Thyroid gland (tissue), 4 donors: ENCODE data around the gene UBXN4. TPM values are rescaled to one million over a fixed set of nuclear protein-coding genes. Genes with fewer than 3 reads are reported as not detected.

ENCODE experiments used
- DNase-seq, 2 donors: peaks; one replicate each; pipeline ENCODE4 v3.0.0-alpha.2; 2019
- H3K27ac ChIP-seq, 3 donors: fragments of 200-600 bp; sonication (generic); 1 replicate in 2 of 3; 2 replicates in 1 of 3; pipeline ENCODE4 v1.5.1; 2016 to 2019; ENCODE audit warnings: mild to moderate bottlenecking in 1 of 3, moderate library complexity in 1 of 3
- H3K27me3 ChIP-seq: fragments of 200-600 bp; sonication (generic); one replicate; pipeline ENCODE4 v1.5.1; 2019
- H3K36me3 ChIP-seq, 2 donors: fragments of 200-600 bp; sonication (generic); one replicate each; pipeline ENCODE4 v1.5.1; 2016 to 2019
- H3K4me1 ChIP-seq, 2 donors: fragments of 200-600 bp; sonication (generic); one replicate each; pipeline ENCODE4 v1.5.1; 2017 to 2019
- H3K4me3 ChIP-seq, 3 donors: fragments of 200-600 bp; sonication (generic); replicated peaks in 1 of 3; 1 replicate in 2 of 3; 2 replicates in 1 of 3; pipeline ENCODE4 v1.5.1; 2016; ENCODE audit warnings: mild to moderate bottlenecking in 1 of 3
- H3K9me3 ChIP-seq: fragments of 200-600 bp; sonication (generic); one replicate; pipeline ENCODE4 v1.5.1; 2017
- CTCF ChIP-seq, 6 experiments: fragments of 200-600 bp in 3 of 6; fragments of 450-650 bp in 3 of 6; sonication (generic) in 3 of 6; IDR thresholded peaks; one replicate each; pipeline ENCODE4 v1.5.1; 2016 to 2019; ENCODE audit warnings: antibody characterized with exemption in 6 of 6, mild to moderate bottlenecking in 2 of 6, inconsistent platforms in 1 of 6, moderate library complexity in 1 of 6
- POLR2A ChIP-seq, 2 donors: fragments of 450-650 bp; IDR thresholded peaks; one replicate each; pipeline ENCODE4 v1.6.1; 2017; ENCODE audit warnings: antibody characterized with exemption in 2 of 2, mild to moderate bottlenecking in 2 of 2, moderate library complexity in 1 of 2
- WGBS, 2 donors: methylation state at CpG; one replicate each; pipeline ENCODE4 v1.1.5; 2017; 5-methylcytosine and 5-hydroxymethylcytosine counted together
- intact Hi-C: fragments of 100-400 bp; cut with DNase I; formaldehyde crosslinking; loops from one replicate; pipeline ENCODE4 v1.15.1; 2023
- total RNA-seq, 4 donors: library from RNA; depleted of rRNA; stranded (reverse); fragments of >200 nt; gene quantifications; one replicate each; pipeline ENCODE4 v1.2.3, GENCODE V29; 2016

The UBXN4 gene
- total RNA-seq, 4 donors from 2014 or later: 83.6 to 134 (median 98.6) TPM

GRCh38 chr2:135815269-135815668 lies 73.6 kb downstream of the UBXN4 start:
- DNase-seq: no peak
- WGBS, 2 donors: 85 to 89% methylated on average over 3 of the region's 3 CpGs
- H3K27ac ChIP-seq: no peak overlapping the region
- H3K9me3 ChIP-seq: no peaks in the 10 kb centered on the region
- intact Hi-C loops: no loop called here
- no peaks in the 10 kb centered on the region for H3K27me3 ChIP-seq
- no peak overlapping the region for H3K4me3 ChIP-seq
- TF ChIP-seq CTCF (IDR thresholded peaks at IDR 0.05) (no peak), POLR2A (IDR thresholded peaks at IDR 0.05) (no peak)
- H3K36me3 ChIP-seq: no peaks in the 10 kb centered on the region
- no peaks in the 10 kb centered on the region for H3K4me1 ChIP-seq

GRCh38 chr2:135817466-135817865 lies 75.8 kb downstream of the UBXN4 start:
- intact Hi-C loops: no loop called here
- TF ChIP-seq POLR2A (IDR thresholded peaks at IDR 0.05): no peak
- TF ChIP-seq CTCF (IDR thresholded peaks at IDR 0.05): no peak
- no peak overlapping the region for H3K27ac ChIP-seq

GRCh38 chr2:135817951-135818350 lies 76.3 kb downstream of the UBXN4 start:
- DNase-seq: no peak
- no peaks in the 10 kb centered on the region for H3K9me3 ChIP-seq
- no peaks in the 10 kb centered on the region for H3K4me1 ChIP-seq
- H3K4me3 ChIP-seq: no peak overlapping the region
- H3K27me3 ChIP-seq: no peaks in the 10 kb centered on the region
- intact Hi-C loops: no loop called here
- no peaks in the 10 kb centered on the region for H3K36me3 ChIP-seq
- no peak overlapping the region for H3K27ac ChIP-seq
- 76 to 78% methylated on average over 4 of the region's 4 CpGs for WGBS, 2 donors
- TF ChIP-seq POLR2A (IDR thresholded peaks at IDR 0.05) (no peak), CTCF (IDR thresholded peaks at IDR 0.05) (no peak)

More at GRCh38 chr2:135817466-135817865, 75.8 kb downstream of the UBXN4 start:
- H3K4me1 ChIP-seq: no peaks in the 10 kb centered on the region
- no peak overlapping the region for H3K4me3 ChIP-seq
- no peaks in the 10 kb centered on the region for H3K9me3 ChIP-seq
- WGBS, 2 donors: 89 to 93% methylated on average over 15 to 16 of the region's 18 CpGs
- no peaks in the 10 kb centered on the region for H3K27me3 ChIP-seq
- H3K36me3 ChIP-seq: no peaks in the 10 kb centered on the region
- DNase-seq: no peak

GRCh38 chr2:135818937-135819610 lies 77.4 kb downstream of the UBXN4 start:
- no peak overlapping the region for H3K27ac ChIP-seq
- TF ChIP-seq POLR2A (IDR thresholded peaks at IDR 0.05) (no peak), CTCF (IDR thresholded peaks at IDR 0.05) (no peak)
- no peak for DNase-seq
- no peaks in the 10 kb centered on the region for H3K9me3 ChIP-seq
- H3K4me3 ChIP-seq: no peak overlapping the region
- no peaks in the 10 kb centered on the region for H3K4me1 ChIP-seq
- intact Hi-C loops: no loop called here
- H3K27me3 ChIP-seq: no peaks in the 10 kb centered on the region
- no peaks in the 10 kb centered on the region for H3K36me3 ChIP-seq
- 70 to 73% methylated on average over 8 of the region's 8 CpGs for WGBS, 2 donors

- Histone ChIP-seq H3K27ac (no peak overlapping the region), H3K27me3 (no peaks in the 10 kb centered on the region), H3K4me3 (no peak overlapping the region), H3K36me3 (no peaks in the 10 kb centered on the region), H3K4me1 (no peaks in the 10 kb centered on the region), H3K9me3 (no peaks in the 10 kb centered on the region)
- intact Hi-C loops: no loop called here
- no peak for DNase-seq
- 59 to 60% methylated on average over 9 of the region's 9 CpGs for WGBS, 2 donors
- TF ChIP-seq CTCF (IDR thresholded peaks at IDR 0.05) (no peak), POLR2A (IDR thresholded peaks at IDR 0.05) (no peak)
Measured at GRCh38 chr2:135820003-135820618, 78.5 kb downstream of the UBXN4 start.
